ENCODE measurements around the gene TAF1.

DNA sequence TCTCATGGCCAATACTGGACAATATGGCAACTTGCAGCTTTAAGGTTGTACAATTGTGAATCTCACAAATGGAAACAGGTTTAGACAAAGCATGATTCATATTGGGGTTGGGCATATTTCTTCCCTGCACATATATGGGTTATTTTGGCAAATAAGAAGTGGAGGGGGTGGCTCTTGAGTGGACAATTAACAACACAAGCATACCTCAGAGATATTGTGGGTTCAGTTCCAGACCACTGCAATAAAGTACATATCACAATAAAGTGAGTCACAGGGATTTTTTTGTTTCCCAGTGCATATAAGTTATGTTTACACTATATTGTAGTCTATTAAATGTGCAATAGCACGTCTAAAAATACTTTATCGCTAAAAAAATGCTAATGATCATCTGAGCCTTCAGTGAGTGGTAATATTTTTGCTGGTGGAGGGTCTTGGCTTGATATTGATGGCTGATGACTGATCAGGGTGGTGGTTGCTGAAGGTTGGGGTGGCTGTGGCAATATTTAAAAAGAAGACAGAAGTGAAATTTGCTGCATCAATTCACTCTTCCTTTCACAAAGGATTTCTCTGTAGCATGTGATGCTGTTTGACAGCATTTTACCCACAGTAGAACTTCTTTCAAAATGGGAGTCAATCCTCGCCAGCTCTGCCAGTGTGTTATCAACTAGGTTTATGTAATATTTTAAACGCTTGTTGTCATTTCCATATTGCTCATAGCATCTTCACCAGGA lies 116.2 kb downstream of the TAF1 start:
- TF ChIP-seq, protein P1, sequence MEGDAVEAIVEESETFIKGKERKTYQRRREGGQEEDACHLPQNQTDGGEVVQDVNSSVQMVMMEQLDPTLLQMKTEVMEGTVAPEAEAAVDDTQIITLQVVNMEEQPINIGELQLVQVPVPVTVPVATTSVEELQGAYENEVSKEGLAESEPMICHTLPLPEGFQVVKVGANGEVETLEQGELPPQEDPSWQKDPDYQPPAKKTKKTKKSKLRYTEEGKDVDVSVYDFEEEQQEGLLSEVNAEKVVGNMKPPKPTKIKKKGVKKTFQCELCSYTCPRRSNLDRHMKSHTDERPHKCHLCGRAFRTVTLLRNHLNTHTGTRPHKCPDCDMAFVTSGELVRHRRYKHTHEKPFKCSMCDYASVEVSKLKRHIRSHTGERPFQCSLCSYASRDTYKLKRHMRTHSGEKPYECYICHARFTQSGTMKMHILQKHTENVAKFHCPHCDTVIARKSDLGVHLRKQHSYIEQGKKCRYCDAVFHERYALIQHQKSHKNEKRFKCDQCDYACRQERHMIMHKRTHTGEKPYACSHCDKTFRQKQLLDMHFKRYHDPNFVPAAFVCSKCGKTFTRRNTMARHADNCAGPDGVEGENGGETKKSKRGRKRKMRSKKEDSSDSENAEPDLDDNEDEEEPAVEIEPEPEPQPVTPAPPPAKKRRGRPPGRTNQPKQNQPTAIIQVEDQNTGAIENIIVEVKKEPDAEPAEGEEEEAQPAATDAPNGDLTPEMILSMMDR (IDR thresholded peaks at IDR 0.05): no peak
- no peak for TF ChIP-seq EZH2 (IDR thresholded peaks at IDR 0.05)
- TF ChIP-seq EZH2phosphoT487 (IDR thresholded peaks at IDR 0.05): no peak

All from neural progenitor cell (in vitro differentiated cells).